Fibroblast of peridontal ligament (primary cell): ENCODE measurements around the gene PDLIM7.
A peak's percentile ranks its signal among the peaks of the same experiment; 100 is the strongest.

ENCODE experiments used
- DNase-seq: peaks from one replicate; pipeline ENCODE4 v3.0.0-alpha.2; 2010; ENCODE audit errors: extremely low read depth

The PDLIM7 gene

GRCh38 chr5:177457852-177458681 is 39.3 kb downstream of the PDLIM7 start:
- no peak for DNase-seq

GRCh38 chr5:177456976-177457851 is 40.2 kb downstream of the PDLIM7 start:
- peak; percentile 91 for DNase-seq

GRCh38 chr5:177456591-177456964 is 40.8 kb downstream of the PDLIM7 start:
- DNase-seq = no peak

- DNase-seq = peak; percentile 84
These were observed 41.5 kb downstream of the PDLIM7 start for GRCh38 chr5:177455661-177456590.

- DNase-seq = no peak
These were observed 42.3 kb downstream of the PDLIM7 start for GRCh38 chr5:177455036-177455660.

- DNase-seq = peak; percentile 82
These were observed 42.9 kb downstream of the PDLIM7 start for GRCh38 chr5:177454397-177455035.

GRCh38 chr5:177453852-177454396 is 43.5 kb downstream of the PDLIM7 start:
- DNase-seq = no peak

- DNase-seq = no peak
These were observed 44.4 kb downstream of the PDLIM7 start for GRCh38 chr5:177452688-177453638.

GRCh38 chr5:177450667-177451424 is 46.6 kb downstream of the PDLIM7 start:
- no peak for DNase-seq

- no peak for DNase-seq
These were observed 48.0 kb downstream of the PDLIM7 start for GRCh38 chr5:177449140-177450061.

- no peak for DNase-seq
These were observed 49.0 kb downstream of the PDLIM7 start for GRCh38 chr5:177448244-177448950.

- DNase-seq = peak; percentile 73
These were observed 49.7 kb downstream of the PDLIM7 start for GRCh38 chr5:177447611-177448243.

GRCh38 chr5:177447066-177447610 is 50.3 kb downstream of the PDLIM7 start:
- peak; percentile 23 for DNase-seq

GRCh38 chr5:177446200-177447065 is 51.0 kb downstream of the PDLIM7 start, which contains the start of gene PRR7:
Gene PRR7, plus strand, starts transcription at chr5:177446814. Its CDS starts 8,254 bp downstream, at chr5:177455068.
- DNase-seq = peak; percentile 42

- DNase-seq = no peak
These were observed 51.5 kb downstream of the PDLIM7 start for GRCh38 chr5:177445917-177446199.
